Lower leg skin (tissue), 3 donors: ENCODE results near the gene TBC1D22A.

Experiments used
- POLR2A ChIP-seq, 2 donors: fragments of 450-650 bp; IDR thresholded peaks; one replicate each; pipeline ENCODE4 v1.6.1; 2016 to 2017; ENCODE audit warnings: antibody characterized with exemption in 2 of 2, mild to moderate bottlenecking in 1 of 2, moderate library complexity in 1 of 2
- TF ChIP-seq, protein P1 (sequence below), 3 donors: fragments of 450-650 bp; IDR thresholded peaks; one replicate each; pipeline ENCODE4 v1.5.1; 2016; ENCODE audit warnings: antibody characterized with exemption in 3 of 3, mild to moderate bottlenecking in 3 of 3, moderate library complexity in 2 of 3

- TF ChIP-seq, protein P1, sequence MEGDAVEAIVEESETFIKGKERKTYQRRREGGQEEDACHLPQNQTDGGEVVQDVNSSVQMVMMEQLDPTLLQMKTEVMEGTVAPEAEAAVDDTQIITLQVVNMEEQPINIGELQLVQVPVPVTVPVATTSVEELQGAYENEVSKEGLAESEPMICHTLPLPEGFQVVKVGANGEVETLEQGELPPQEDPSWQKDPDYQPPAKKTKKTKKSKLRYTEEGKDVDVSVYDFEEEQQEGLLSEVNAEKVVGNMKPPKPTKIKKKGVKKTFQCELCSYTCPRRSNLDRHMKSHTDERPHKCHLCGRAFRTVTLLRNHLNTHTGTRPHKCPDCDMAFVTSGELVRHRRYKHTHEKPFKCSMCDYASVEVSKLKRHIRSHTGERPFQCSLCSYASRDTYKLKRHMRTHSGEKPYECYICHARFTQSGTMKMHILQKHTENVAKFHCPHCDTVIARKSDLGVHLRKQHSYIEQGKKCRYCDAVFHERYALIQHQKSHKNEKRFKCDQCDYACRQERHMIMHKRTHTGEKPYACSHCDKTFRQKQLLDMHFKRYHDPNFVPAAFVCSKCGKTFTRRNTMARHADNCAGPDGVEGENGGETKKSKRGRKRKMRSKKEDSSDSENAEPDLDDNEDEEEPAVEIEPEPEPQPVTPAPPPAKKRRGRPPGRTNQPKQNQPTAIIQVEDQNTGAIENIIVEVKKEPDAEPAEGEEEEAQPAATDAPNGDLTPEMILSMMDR (IDR thresholded peaks at IDR 0.05), result no peak
- TF ChIP-seq POLR2A (IDR thresholded peaks at IDR 0.05), result no peak
Measured at GRCh38 chr22:46915950-46916730, 153.7 kb downstream of the TBC1D22A start.
